Astrocyte (in vitro differentiated cells and primary cell): ENCODE data around the gene TLX1. TPM values are rescaled to one million over a fixed set of nuclear protein-coding genes. Genes with fewer than 3 reads are reported as not detected.

Source experiments
- DNase-seq: peaks from one replicate; pipeline ENCODE4 v3.0.0-alpha.2; 2010; ENCODE audit warnings: low read depth
- FAIRE-seq: peaks from 2 replicates; lab custom pipeline; 2011; peaks lifted over from hg19 to GRCh38; lab: Jason Lieb, UNC
- H2AFZ ChIP-seq: 2 replicates; pipeline ENCODE4 v1.6.0; 2012; ENCODE audit warnings: low read depth, low read length, inconsistent platforms
- H3K27ac ChIP-seq: 2 replicates; pipeline ENCODE4 v1.5.1; 2011; ENCODE audit warnings: low read depth, low read length, inconsistent platforms
- H3K27me3 ChIP-seq: 2 replicates; pipeline ENCODE4 v1.6.0; 2011; ENCODE audit warnings: low read length, inconsistent platforms; ENCODE audit not compliant: insufficient read depth
- H3K36me3 ChIP-seq: 2 replicates; pipeline ENCODE4 v1.5.1; 2011; ENCODE audit warnings: low read length, inconsistent platforms; ENCODE audit not compliant: insufficient read depth
- H3K4me1 ChIP-seq: 2 replicates; pipeline ENCODE4 v1.5.1; 2011; ENCODE audit warnings: low read length, inconsistent platforms; ENCODE audit not compliant: insufficient read depth
- H3K4me2 ChIP-seq: 2 replicates; pipeline ENCODE4 v1.6.0; 2012; ENCODE audit warnings: low read length, inconsistent platforms
- H3K4me3 ChIP-seq: 2 replicates; pipeline ENCODE4 v1.5.1; 2011; ENCODE audit warnings: low read depth, mild to moderate bottlenecking, low read length, inconsistent platforms; ENCODE audit not compliant: insufficient read depth
- H3K79me2 ChIP-seq: 2 replicates; pipeline ENCODE4 v1.6.0; 2012; ENCODE audit warnings: mild to moderate bottlenecking, low read length, inconsistent platforms; ENCODE audit not compliant: insufficient read depth
- H3K9ac ChIP-seq: 2 replicates; pipeline ENCODE4 v1.6.0; 2012; ENCODE audit warnings: mild to moderate bottlenecking, low read length, inconsistent platforms
- H3K9me3 ChIP-seq: 2 replicates; pipeline ENCODE4 v1.5.1; 2012; ENCODE audit warnings: low read depth, mild to moderate bottlenecking, low read length, inconsistent platforms; ENCODE audit not compliant: insufficient read depth
- H4K20me1 ChIP-seq: 2 replicates; pipeline ENCODE4 v1.6.0; 2012; ENCODE audit warnings: low read length, inconsistent platforms; ENCODE audit not compliant: insufficient read depth
- H3K27ac Mint-ChIP-seq: one replicate; pipeline ENCODE4 v1.8.0; 2021; ENCODE audit warnings: mild to moderate bottlenecking, mixed read lengths; ENCODE audit not compliant: unreplicated experiment
- H3K27me3 Mint-ChIP-seq: one replicate; pipeline ENCODE4 v1.8.0; 2021; ENCODE audit warnings: low read depth, mixed read lengths; ENCODE audit not compliant: unreplicated experiment
- H3K36me3 Mint-ChIP-seq: one replicate; pipeline ENCODE4 v1.8.0; 2021; ENCODE audit warnings: low read depth, mixed read lengths; ENCODE audit not compliant: unreplicated experiment
- H3K4me1 Mint-ChIP-seq: one replicate; pipeline ENCODE4 v1.8.0; 2021; ENCODE audit warnings: low read depth, mixed read lengths; ENCODE audit not compliant: unreplicated experiment
- H3K4me3 Mint-ChIP-seq: one replicate; pipeline ENCODE4 v1.8.0; 2021; ENCODE audit warnings: mild to moderate bottlenecking, moderate library complexity, mixed read lengths; ENCODE audit not compliant: unreplicated experiment
- H3K9me3 Mint-ChIP-seq: one replicate; pipeline ENCODE4 v1.8.0; 2021; ENCODE audit warnings: mild to moderate bottlenecking, mixed read lengths; ENCODE audit not compliant: unreplicated experiment
- CTCF ChIP-seq: IDR thresholded peaks from 2 replicates; pipeline ENCODE4 v1.5.1; 2011; ENCODE audit warnings: low read depth, mild to moderate bottlenecking, inconsistent platforms, low read length, moderate library complexity; ENCODE audit not compliant: insufficient read depth
- EZH2 ChIP-seq: IDR thresholded peaks from 2 replicates; pipeline ENCODE4 v1.6.1; 2012; ENCODE audit warnings: mild to moderate bottlenecking, low read length, inconsistent platforms; ENCODE audit not compliant: insufficient read depth
- total RNA-seq: library from RNA; stranded (reverse); gene quantifications from 2 replicates; pipeline ENCODE4 v1.2.1, GENCODE V29; 2021

The TLX1 gene
- total RNA-seq, 1 donor from 2014 or later, result not detected

DNA sequence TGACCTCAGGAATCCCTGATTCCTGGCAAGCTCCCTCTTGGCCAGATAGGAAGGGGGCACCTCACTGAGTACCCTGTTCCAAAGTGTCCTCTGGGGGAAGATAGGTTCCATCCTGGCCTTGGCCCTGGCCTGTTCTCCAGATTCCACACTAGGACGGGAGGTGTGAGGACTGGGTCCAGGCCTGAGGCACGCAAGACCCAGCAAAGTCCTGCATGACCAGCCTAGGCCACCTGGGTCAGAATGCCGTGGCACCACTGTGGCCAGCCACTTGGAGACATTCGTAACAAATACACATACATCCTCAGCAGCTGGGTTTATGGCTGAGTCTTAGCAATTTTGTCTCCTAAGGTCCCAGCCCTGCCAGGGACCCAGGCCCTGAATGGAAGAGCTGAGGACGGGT lies 23.3 kb upstream of the TLX1 start:
- no peak overlapping the region for H3K27ac Mint-ChIP-seq
- Histone ChIP-seq H4K20me1 (no peaks in the 10 kb centered on the region), H3K4me1 (no peaks in the 10 kb centered on the region), H3K36me3 (no peaks in the 10 kb centered on the region), H3K9ac (no peak overlapping the region), H2AFZ (no peak overlapping the region), H3K4me2 (no peak overlapping the region), H3K4me3 (no peak overlapping the region), H3K9me3 (no peaks in the 10 kb centered on the region), H3K27ac (no peak overlapping the region), H3K27me3 (peaks cover 32% of the 10 kb centered on the region), H3K79me2 (no peaks in the 10 kb centered on the region)
- DNase-seq, result no peak
- H3K27me3 Mint-ChIP-seq, result peaks cover 70% of the 10 kb centered on the region
- no peak for FAIRE-seq
- no peak overlapping the region for H3K4me3 Mint-ChIP-seq
- TF ChIP-seq EZH2 (no peak), CTCF (no peak)
- no peaks in the 10 kb centered on the region for H3K9me3 Mint-ChIP-seq
- no peaks in the 10 kb centered on the region for H3K4me1 Mint-ChIP-seq
- H3K36me3 Mint-ChIP-seq, result no peaks in the 10 kb centered on the region

- H3K9ac ChIP-seq, result no peak overlapping the region
- no peak overlapping the region for H3K4me3 ChIP-seq
- H3K27ac ChIP-seq, result no peak overlapping the region
- no peaks in the 10 kb centered on the region for H3K36me3 ChIP-seq
- no peaks in the 10 kb centered on the region for H4K20me1 ChIP-seq
- H3K4me1 ChIP-seq, result no peaks in the 10 kb centered on the region
- Mint-ChIP-seq H3K4me3 (no peak overlapping the region), H3K27ac (no peak overlapping the region), H3K9me3 (no peaks in the 10 kb centered on the region), H3K4me1 (no peaks in the 10 kb centered on the region), H3K36me3 (no peaks in the 10 kb centered on the region), H3K27me3 (peaks cover 70% of the 10 kb centered on the region)
- H3K79me2 ChIP-seq, result no peaks in the 10 kb centered on the region
- H3K4me2 ChIP-seq, result no peak overlapping the region
- H3K9me3 ChIP-seq, result no peaks in the 10 kb centered on the region
- TF ChIP-seq EZH2 (no peak), CTCF (no peak)
- no peak overlapping the region for H2AFZ ChIP-seq
- no peak for DNase-seq
- no peak for FAIRE-seq
- peaks cover 44% of the 10 kb centered on the region for H3K27me3 ChIP-seq
These were observed 20.1 kb upstream of the TLX1 start for GRCh38 chr10:101110856-101111523.

DNA sequence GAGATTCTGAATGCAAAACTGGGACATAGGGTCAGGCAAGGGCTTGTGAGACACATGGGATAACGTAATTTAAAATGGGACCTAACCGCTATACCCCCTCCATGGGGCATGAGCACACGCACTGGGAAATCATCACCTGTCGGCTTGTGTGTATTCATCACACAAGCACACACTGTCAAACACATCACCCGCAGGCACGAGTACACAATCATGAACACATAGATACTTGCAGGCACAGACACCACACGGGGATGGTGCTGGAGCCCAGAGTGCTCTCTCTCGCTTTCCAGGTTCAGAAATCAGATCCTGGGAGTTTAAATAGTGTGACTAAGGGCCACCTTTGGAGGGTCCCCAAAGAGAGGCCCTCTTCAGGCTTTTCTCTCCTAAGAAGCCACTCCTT lies 19.6 kb upstream of the TLX1 start:
- Histone ChIP-seq H3K4me2 (no peak overlapping the region), H4K20me1 (no peaks in the 10 kb centered on the region), H3K9ac (no peak overlapping the region), H2AFZ (no peak overlapping the region), H3K9me3 (no peaks in the 10 kb centered on the region), H3K36me3 (no peaks in the 10 kb centered on the region), H3K27ac (no peak overlapping the region), H3K79me2 (no peaks in the 10 kb centered on the region), H3K4me1 (no peaks in the 10 kb centered on the region), H3K4me3 (no peak overlapping the region), H3K27me3 (peaks cover 46% of the 10 kb centered on the region)
- H3K4me1 Mint-ChIP-seq, result no peaks in the 10 kb centered on the region
- H3K27ac Mint-ChIP-seq, result no peak overlapping the region
- H3K27me3 Mint-ChIP-seq, result peaks cover 72% of the 10 kb centered on the region
- no peak overlapping the region for H3K4me3 Mint-ChIP-seq
- no peak for TF ChIP-seq CTCF
- no peak for TF ChIP-seq EZH2
- H3K9me3 Mint-ChIP-seq, result no peaks in the 10 kb centered on the region
- H3K36me3 Mint-ChIP-seq, result no peaks in the 10 kb centered on the region
- DNase-seq (no peak), FAIRE-seq (no peak)
